GM21515 (cell line): ENCODE data around the gene S100A2.

Experiments used
- ATAC-seq: cut with Tn5 transposase; IDR thresholded peaks from one replicate; pipeline ENCODE4 v1.9.1; 2021; ENCODE audit not compliant: unreplicated experiment

S100A2 gene

GRCh38 chr1:153565529-153566374, at the start of gene S100A2:
Gene S100A2 (minus strand): TSS chr1:153565844. CDS start chr1:153563877, 1,967 bp downstream.
- ATAC-seq, result no peak

- no peak for ATAC-seq
Measured at GRCh38 chr1:153615406-153615805, 49.8 kb upstream of the S100A2 start.

GRCh38 chr1:153614906-153615305, 49.3 kb upstream of the S100A2 start:
- ATAC-seq, result no peak

GRCh38 chr1:153614189-153614900, 48.7 kb upstream of the S100A2 start:
- ATAC-seq, result no peak

GRCh38 chr1:153613406-153613805, 47.8 kb upstream of the S100A2 start:
- ATAC-seq, result no peak

- ATAC-seq, result no peak
Measured at GRCh38 chr1:153612755-153613331, 47.2 kb upstream of the S100A2 start, which contains the start of gene S100A16. Gene S100A16 (minus strand): TSS chr1:153613137. CDS start chr1:153608151, 4,986 bp downstream.

- no peak for ATAC-seq
Measured at GRCh38 chr1:153612111-153612754, 46.6 kb upstream of the S100A2 start.

GRCh38 chr1:153611356-153611755, 45.7 kb upstream of the S100A2 start:
- no peak for ATAC-seq

GRCh38 chr1:153610811-153611301, 45.2 kb upstream of the S100A2 start:
- ATAC-seq, result no peak

GRCh38 chr1:153610334-153610733, 44.7 kb upstream of the S100A2 start:
- no peak for ATAC-seq

GRCh38 chr1:153609585-153609907, 43.9 kb upstream of the S100A2 start:
- no peak for ATAC-seq

GRCh38 chr1:153608742-153609584, 43.3 kb upstream of the S100A2 start:
- ATAC-seq, result no peak

- ATAC-seq, result no peak
Measured at GRCh38 chr1:153608089-153608682, 42.5 kb upstream of the S100A2 start.

GRCh38 chr1:153607381-153607780, 41.7 kb upstream of the S100A2 start:
- no peak for ATAC-seq

GRCh38 chr1:153606194-153606593, 40.5 kb upstream of the S100A2 start:
- ATAC-seq, result no peak

- no peak for ATAC-seq
Measured at GRCh38 chr1:153602749-153603148, 37.1 kb upstream of the S100A2 start.

- ATAC-seq, result no peak
Measured at GRCh38 chr1:153599847-153600246, 34.2 kb upstream of the S100A2 start.

- ATAC-seq, result peak; percentile 98
Measured at GRCh38 chr1:153598309-153599172, 32.9 kb upstream of the S100A2 start.

- no peak for ATAC-seq
Measured at GRCh38 chr1:153597206-153597605, 31.6 kb upstream of the S100A2 start.
